Stimulated activated CD8-positive, alpha-beta memory T cell treated with anti-CD3 and anti-CD28 coated beads, Interleukin-12 subunit alpha, Interleukin-12 subunit beta, amount 100 ng/mL, for 24 hours (primary cell): ENCODE results near the gene RBBP5.

Experiments used
- DNase-seq: peaks from one replicate; pipeline ENCODE4 v3.0.0-alpha.2; 2020; ENCODE audit errors: extremely low read depth

Gene RBBP5

GRCh38 chr1:205056956-205057568 lies 64.7 kb downstream of the RBBP5 start:
- DNase-seq, result no peak

- DNase-seq, result no peak
Measured at GRCh38 chr1:205056188-205056611, 65.6 kb downstream of the RBBP5 start.

- DNase-seq, result no peak
Measured at GRCh38 chr1:205054013-205054412, 67.8 kb downstream of the RBBP5 start.

GRCh38 chr1:205053296-205053695 lies 68.5 kb downstream of the RBBP5 start:
- no peak for DNase-seq

GRCh38 chr1:205052690-205053089 lies 69.1 kb downstream of the RBBP5 start:
- DNase-seq, result no peak

- no peak for DNase-seq
Measured at GRCh38 chr1:205049479-205049878, 72.3 kb downstream of the RBBP5 start.

- DNase-seq, result no peak
Measured at GRCh38 chr1:205048382-205048781, 73.4 kb downstream of the RBBP5 start.

- DNase-seq, result no peak
Measured at GRCh38 chr1:205047764-205048231, 74.0 kb downstream of the RBBP5 start.

GRCh38 chr1:205046870-205047269 lies 74.9 kb downstream of the RBBP5 start:
- no peak for DNase-seq

GRCh38 chr1:205045146-205045545 lies 76.6 kb downstream of the RBBP5 start:
- no peak for DNase-seq

GRCh38 chr1:205044741-205045140 lies 77.0 kb downstream of the RBBP5 start:
- DNase-seq, result no peak

- DNase-seq, result no peak
Measured at GRCh38 chr1:205043866-205044265, 77.9 kb downstream of the RBBP5 start.

GRCh38 chr1:205042911-205043806 lies 78.6 kb downstream of the RBBP5 start, which contains the start of gene CNTN2:
CNTN2 (plus strand) TSS chr1:205043212; CDS start chr1:205053186, 9,974 bp downstream.
- DNase-seq, result no peak

- no peak for DNase-seq
Measured at GRCh38 chr1:205041998-205042910, 79.5 kb downstream of the RBBP5 start.

- no peak for DNase-seq
Measured at GRCh38 chr1:205041001-205041715, 80.6 kb downstream of the RBBP5 start.

GRCh38 chr1:205038132-205038786 lies 83.5 kb downstream of the RBBP5 start:
- DNase-seq, result no peak

- no peak for DNase-seq
Measured at GRCh38 chr1:205037539-205037938, 84.2 kb downstream of the RBBP5 start.
